ENCODE results near the gene MAGED4. TPM values are rescaled to one million over a fixed set of nuclear protein-coding genes. Genes with fewer than 3 reads are reported as not detected.

MAGED4 gene, protein sequence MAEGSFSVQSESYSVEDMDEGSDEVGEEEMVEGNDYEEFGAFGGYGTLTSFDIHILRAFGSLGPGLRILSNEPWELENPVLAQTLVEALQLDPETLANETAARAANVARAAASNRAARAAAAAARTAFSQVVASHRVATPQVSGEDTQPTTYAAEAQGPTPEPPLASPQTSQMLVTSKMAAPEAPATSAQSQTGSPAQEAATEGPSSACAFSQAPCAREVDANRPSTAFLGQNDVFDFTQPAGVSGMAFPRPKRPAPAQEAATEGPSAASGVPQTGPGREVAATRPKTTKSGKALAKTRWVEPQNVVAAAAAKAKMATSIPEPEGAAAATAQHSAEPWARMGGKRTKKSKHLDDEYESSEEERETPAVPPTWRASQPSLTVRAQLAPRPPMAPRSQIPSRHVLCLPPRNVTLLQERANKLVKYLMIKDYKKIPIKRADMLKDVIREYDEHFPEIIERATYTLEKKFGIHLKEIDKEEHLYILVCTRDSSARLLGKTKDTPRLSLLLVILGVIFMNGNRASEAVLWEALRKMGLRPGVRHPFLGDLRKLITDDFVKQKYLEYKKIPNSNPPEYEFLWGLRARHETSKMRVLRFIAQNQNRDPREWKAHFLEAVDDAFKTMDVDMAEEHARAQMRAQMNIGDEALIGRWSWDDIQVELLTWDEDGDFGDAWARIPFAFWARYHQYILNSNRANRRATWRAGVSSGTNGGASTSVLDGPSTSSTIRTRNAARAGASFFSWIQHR
- total RNA-seq = 127 TPM

DNA sequence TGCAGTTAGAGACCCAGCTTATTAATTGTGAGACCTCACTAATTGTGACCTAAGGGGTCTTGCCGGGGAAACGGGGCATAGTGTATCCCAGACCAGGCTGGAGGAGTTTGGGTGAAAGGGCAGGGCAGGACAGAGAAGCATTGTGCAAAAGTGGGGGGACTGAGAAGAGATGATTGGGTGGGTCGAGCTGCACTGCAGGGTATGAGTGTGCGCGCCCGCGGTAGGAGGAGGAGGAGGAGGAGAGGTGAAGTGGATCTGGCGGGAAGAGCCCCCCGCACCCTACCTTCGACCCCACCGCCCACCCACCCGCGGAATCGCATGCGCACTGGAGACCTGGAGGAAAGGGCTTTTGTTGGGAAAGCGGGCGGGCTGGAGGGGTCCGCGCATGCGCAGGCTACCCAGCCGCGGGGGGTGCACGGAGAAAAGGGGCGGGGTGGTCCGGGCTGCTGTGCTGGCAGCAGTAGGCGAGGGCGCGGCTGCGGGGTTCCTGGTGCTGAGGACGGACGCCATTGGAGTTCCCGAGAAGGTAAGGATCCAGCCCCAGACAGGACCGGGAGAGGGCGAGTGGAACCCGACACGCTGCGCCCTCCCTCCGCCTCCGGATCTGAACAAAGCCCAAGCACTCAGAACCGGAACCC is at the start of gene MAGED4:
TSS of gene MAGED4 (plus strand) at position 449 of the 638 bp plus-strand sequence. CDS start 1,035 bp downstream, outside the sequence.

Small RNAs within 50 kb of the gene (small RNA-seq; reads per million reads assigned to genes)
- not detected for gene SNORA11D (ENCODE audit: low replicate concordance)

Other genes with a start within 250 kb of the MAGED4 start
- gene MAGED4B, start 115.7 kb upstream of the MAGED4 start, total RNA-seq = 81.7 TPM
- not detected for gene XAGE2, start 184.1 kb downstream of the MAGED4 start, total RNA-seq